Natural killer cell (primary cell): ENCODE results near the gene MPZL2. TPM values are rescaled to one million over a fixed set of nuclear protein-coding genes. Genes with fewer than 3 reads are reported as not detected.
A peak's percentile ranks its signal among the peaks of the same experiment; 100 is the strongest.

Experiments
- ATAC-seq, 3 donors: fragments of 150-1000 bp in 2 of 3; fragments of 200-7000 bp in 1 of 3; cut with Tn5 transposase; 1 replicate in 1 of 3; 2 replicates in 2 of 3; pipeline ENCODE4 v1.10.0; 2021; ENCODE audit warnings: mild to moderate bottlenecking in 2 of 3, moderate library complexity in 2 of 3
- DNase-seq, 2 donors: peaks; one replicate each; pipeline versions ENCODE4 v3.0.0 to v3.0.0-alpha.2; 2013 to 2021; ENCODE audit warnings: mixed read lengths in 1 of 2
- H3K27ac ChIP-seq: one replicate; pipeline ENCODE4 v1.5.1; 2013; ENCODE audit warnings: mild to moderate bottlenecking, low read length
- H3K27me3 ChIP-seq: one replicate; pipeline ENCODE4 v1.6.1; 2013; ENCODE audit warnings: low read length; ENCODE audit not compliant: control insufficient read depth, insufficient read depth
- H3K36me3 ChIP-seq: one replicate; pipeline ENCODE4 v1.6.1; 2013; ENCODE audit warnings: low read length; ENCODE audit not compliant: control insufficient read depth, insufficient read depth
- H3K4me1 ChIP-seq: one replicate; pipeline ENCODE4 v1.6.1; 2013; ENCODE audit warnings: low read length; ENCODE audit not compliant: control insufficient read depth, insufficient read depth
- H3K4me3 ChIP-seq: one replicate; pipeline ENCODE4 v1.5.1; 2013; ENCODE audit warnings: low read length
- H3K9me3 ChIP-seq: one replicate; pipeline ENCODE4 v1.6.1; 2013; ENCODE audit warnings: low read length; ENCODE audit not compliant: control insufficient read depth, insufficient read depth
- H3K27ac Mint-ChIP-seq, 2 donors: one replicate each; pipeline ENCODE4 v1.8.0; 2022; ENCODE audit warnings: mild to moderate bottlenecking in 2 of 2, mixed read lengths in 2 of 2, moderate library complexity in 1 of 2
- H3K27me3 Mint-ChIP-seq, 2 donors: one replicate each; pipeline ENCODE4 v1.8.0; 2022; ENCODE audit warnings: low read depth in 2 of 2, mixed read lengths in 2 of 2
- H3K36me3 Mint-ChIP-seq: one replicate; pipeline ENCODE4 v1.8.0; 2022; ENCODE audit warnings: mixed read lengths
- H3K4me1 Mint-ChIP-seq, 2 donors: one replicate each; pipeline ENCODE4 v1.8.0; 2022; ENCODE audit warnings: mixed read lengths in 2 of 2
- H3K4me3 Mint-ChIP-seq: one replicate; pipeline ENCODE4 v1.8.0; 2022; ENCODE audit warnings: mild to moderate bottlenecking, moderate library complexity, mixed read lengths
- H3K9me3 Mint-ChIP-seq, 2 donors: one replicate each; pipeline ENCODE4 v1.8.0; 2022; ENCODE audit warnings: mixed read lengths in 2 of 2
- WGBS: methylation state at CpG from one replicate; pipeline ENCODE4 v1.1.7; 2013; ENCODE audit warnings: missing lambda C conversion rate; ENCODE audit not compliant: insufficient coverage; 5-methylcytosine and 5-hydroxymethylcytosine counted together
- intact Hi-C: fragments of 100-400 bp; cut with micrococcal nuclease; formaldehyde crosslinking; loops from one replicate; pipeline ENCODE4 v1.14.2; 2022
- total RNA-seq, 4 donors: library from RNA; stranded (reverse); fragments of 120-200 nt in 1 of 4; gene quantifications; one replicate each; pipeline versions ENCODE4 v1.2.3 to v1.2.4, GENCODE V29; 2013 to 2022
- TF ChIP-seq, protein P1 (sequence below): fragments of 200-600 bp; IDR thresholded peaks from one replicate; pipeline ENCODE4 v1.8.0; 2022; ENCODE audit warnings: antibody characterized with exemption

The MPZL2 gene
- total RNA-seq, 3 donors from 2014 or later (not counting 1 experiment from before 2014, with no cell fraction given) = 0.49 to 0.58 TPM; not detected in 1

DNA sequence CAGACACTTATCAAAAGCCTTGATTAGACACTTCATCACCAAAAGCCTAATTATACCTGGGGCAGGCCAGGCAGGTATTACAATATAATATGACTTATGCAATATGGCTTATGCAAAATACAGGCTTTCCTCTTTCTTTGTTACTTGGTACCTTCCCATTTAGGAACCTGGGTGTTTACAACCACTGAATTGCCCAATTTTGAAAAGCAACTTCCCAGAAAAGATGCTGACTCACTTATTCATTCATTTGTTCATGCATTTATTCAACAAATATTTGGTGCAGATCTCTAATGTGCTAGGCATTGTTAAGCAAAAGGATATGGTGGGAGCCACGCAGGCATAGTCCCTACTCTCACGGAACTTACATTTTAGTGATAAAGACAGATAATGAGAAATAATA lies 25.7 kb downstream of the MPZL2 start:
- Mint-ChIP-seq H3K4me1 (peaks cover 42 to 49% of the 10 kb centered on the region in 2 donors), H3K36me3 (peaks cover 6% of the 10 kb centered on the region), H3K4me3 (no peak overlapping the region), H3K9me3 (no peaks in the 10 kb centered on the region), H3K27me3 (no peaks in the 10 kb centered on the region), H3K27ac (peak overlapping the region in 1 of 2 donors; percentile 86)
- intact Hi-C loops = no loop called here
- ATAC-seq = no peak
- Histone ChIP-seq H3K27me3 (no peaks in the 10 kb centered on the region), H3K4me3 (no peak overlapping the region), H3K36me3 (peaks cover 19% of the 10 kb centered on the region), H3K9me3 (no peaks in the 10 kb centered on the region), H3K27ac (no peak overlapping the region), H3K4me1 (peaks cover 33% of the 10 kb centered on the region)
- TF ChIP-seq, protein P1, sequence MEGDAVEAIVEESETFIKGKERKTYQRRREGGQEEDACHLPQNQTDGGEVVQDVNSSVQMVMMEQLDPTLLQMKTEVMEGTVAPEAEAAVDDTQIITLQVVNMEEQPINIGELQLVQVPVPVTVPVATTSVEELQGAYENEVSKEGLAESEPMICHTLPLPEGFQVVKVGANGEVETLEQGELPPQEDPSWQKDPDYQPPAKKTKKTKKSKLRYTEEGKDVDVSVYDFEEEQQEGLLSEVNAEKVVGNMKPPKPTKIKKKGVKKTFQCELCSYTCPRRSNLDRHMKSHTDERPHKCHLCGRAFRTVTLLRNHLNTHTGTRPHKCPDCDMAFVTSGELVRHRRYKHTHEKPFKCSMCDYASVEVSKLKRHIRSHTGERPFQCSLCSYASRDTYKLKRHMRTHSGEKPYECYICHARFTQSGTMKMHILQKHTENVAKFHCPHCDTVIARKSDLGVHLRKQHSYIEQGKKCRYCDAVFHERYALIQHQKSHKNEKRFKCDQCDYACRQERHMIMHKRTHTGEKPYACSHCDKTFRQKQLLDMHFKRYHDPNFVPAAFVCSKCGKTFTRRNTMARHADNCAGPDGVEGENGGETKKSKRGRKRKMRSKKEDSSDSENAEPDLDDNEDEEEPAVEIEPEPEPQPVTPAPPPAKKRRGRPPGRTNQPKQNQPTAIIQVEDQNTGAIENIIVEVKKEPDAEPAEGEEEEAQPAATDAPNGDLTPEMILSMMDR = no peak
- WGBS = 89% methylated on average over 2 of the region's 2 CpGs
- no peak for DNase-seq

DNA sequence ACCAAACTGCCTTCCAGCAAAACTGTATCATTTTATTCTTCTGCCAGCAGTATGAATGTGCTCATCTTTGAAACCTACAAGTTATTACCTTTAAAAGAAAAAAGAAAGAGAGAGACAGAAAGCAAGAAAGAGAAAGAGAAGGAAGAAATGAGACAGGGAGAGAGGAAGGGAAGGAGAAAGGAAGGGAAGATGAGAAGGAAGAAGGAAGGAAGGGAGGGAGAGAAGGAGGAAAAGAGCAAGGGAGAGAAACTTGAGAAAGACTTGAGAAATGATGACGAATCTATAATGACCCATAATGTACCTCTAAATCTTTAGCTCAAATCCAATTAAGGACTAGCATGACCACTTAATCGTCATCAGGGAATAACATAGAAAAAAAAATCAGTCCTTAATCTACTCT lies 27.9 kb downstream of the MPZL2 start:
- intact Hi-C loops = no loop called here
- Histone ChIP-seq H3K27me3 (no peaks in the 10 kb centered on the region), H3K27ac (no peak overlapping the region), H3K4me1 (peaks cover 20% of the 10 kb centered on the region), H3K36me3 (peaks cover 30% of the 10 kb centered on the region), H3K4me3 (no peak overlapping the region), H3K9me3 (no peaks in the 10 kb centered on the region)
- Mint-ChIP-seq H3K27ac (no peak overlapping the region), H3K9me3 (no peaks in the 10 kb centered on the region), H3K4me1 (peaks cover 26 to 27% of the 10 kb centered on the region in 2 donors), H3K27me3 (no peaks in the 10 kb centered on the region), H3K36me3 (peaks cover 6% of the 10 kb centered on the region), H3K4me3 (no peak overlapping the region)
- no peak for DNase-seq
- TF ChIP-seq, protein P1 = no peak
- no peak for ATAC-seq
- WGBS = 86% methylated on average over 2 of the region's 2 CpGs

DNA sequence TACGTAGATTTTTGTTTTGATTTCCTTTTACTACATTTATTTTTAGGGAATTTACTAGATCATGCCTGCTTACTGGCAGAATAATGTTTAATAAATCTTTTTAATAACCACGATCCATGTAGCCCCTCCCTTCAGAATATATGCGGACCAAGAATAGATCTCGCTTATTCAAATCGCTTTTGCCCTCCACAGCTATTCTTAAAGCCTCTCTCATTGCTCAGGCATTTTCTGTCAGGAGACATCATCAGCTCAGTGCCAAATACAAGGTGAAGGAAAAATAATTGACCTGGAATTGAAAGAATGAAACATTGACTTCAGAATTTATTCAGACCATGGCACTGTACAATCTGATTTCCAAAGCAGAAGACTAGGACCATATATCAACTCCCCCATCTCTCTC lies 29.3 kb downstream of the MPZL2 start:
- Mint-ChIP-seq H3K4me1 (peaks cover 15 to 16% of the 10 kb centered on the region in 2 donors), H3K27ac (no peak overlapping the region), H3K27me3 (no peaks in the 10 kb centered on the region), H3K9me3 (no peaks in the 10 kb centered on the region), H3K36me3 (peaks cover 6% of the 10 kb centered on the region), H3K4me3 (no peak overlapping the region)
- TF ChIP-seq, protein P1 = no peak
- peaks cover 30% of the 10 kb centered on the region for H3K36me3 ChIP-seq
- H3K4me3 ChIP-seq = no peak overlapping the region
- H3K27ac ChIP-seq = no peak overlapping the region
- H3K9me3 ChIP-seq = no peaks in the 10 kb centered on the region
- 98% methylated on average over 4 of the region's 5 CpGs for WGBS
- peaks cover 15% of the 10 kb centered on the region for H3K4me1 ChIP-seq
- H3K27me3 ChIP-seq = no peaks in the 10 kb centered on the region
- intact Hi-C loops = no loop called here
- DNase-seq (no peak), ATAC-seq (no peak)

DNA sequence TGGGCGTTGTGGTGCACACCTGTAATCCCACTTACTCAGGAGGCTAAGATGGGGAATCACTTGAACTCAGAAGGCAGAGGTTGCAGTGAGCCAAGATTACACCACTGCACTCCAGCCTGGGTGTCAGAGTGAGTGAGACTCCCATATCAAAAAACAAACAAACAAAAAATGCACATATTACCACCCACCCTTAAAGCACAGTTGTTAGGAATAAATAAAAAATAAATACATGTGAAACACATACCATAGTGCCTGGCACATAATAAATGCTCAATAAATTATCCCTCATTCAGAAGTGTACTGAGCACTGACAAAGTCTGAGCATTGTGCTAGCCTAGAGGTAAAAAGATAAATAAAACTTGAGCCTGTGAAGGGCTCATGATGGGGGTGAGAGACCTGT lies 30.2 kb downstream of the MPZL2 start:
- Mint-ChIP-seq H3K36me3 (peaks cover 6% of the 10 kb centered on the region), H3K27ac (no peak overlapping the region), H3K4me1 (peaks cover 6% of the 10 kb centered on the region in 2 donors), H3K27me3 (no peaks in the 10 kb centered on the region), H3K4me3 (no peak overlapping the region), H3K9me3 (no peaks in the 10 kb centered on the region)
- intact Hi-C loops = no loop called here
- H3K27ac ChIP-seq = no peak overlapping the region
- TF ChIP-seq, protein P1 = no peak
- H3K9me3 ChIP-seq = no peaks in the 10 kb centered on the region
- H3K4me3 ChIP-seq = no peak overlapping the region
- ATAC-seq (no peak), DNase-seq (no peak)
- peaks cover 15% of the 10 kb centered on the region for H3K4me1 ChIP-seq
- peaks cover 30% of the 10 kb centered on the region for H3K36me3 ChIP-seq
- H3K27me3 ChIP-seq = no peaks in the 10 kb centered on the region
- WGBS = 90% methylated on average over 1 of the region's 1 CpG
